GM04503 (cell line): ENCODE results near the gene PREX1.

ENCODE experiments used
- DNase-seq: peaks from one replicate; pipeline ENCODE4 v3.0.0-alpha.2; 2012; ENCODE audit warnings: low read depth

The PREX1 gene

GRCh38 chr20:48697845-48698491 lies 129.8 kb downstream of the PREX1 start:
- DNase-seq, result no peak

- no peak for DNase-seq
Measured at GRCh38 chr20:48696671-48697070, 131.1 kb downstream of the PREX1 start.

GRCh38 chr20:48695738-48696137 lies 132.1 kb downstream of the PREX1 start:
- no peak for DNase-seq

- no peak for DNase-seq
Measured at GRCh38 chr20:48695255-48695654, 132.5 kb downstream of the PREX1 start.

GRCh38 chr20:48694381-48694865 lies 133.4 kb downstream of the PREX1 start:
- DNase-seq, result no peak

GRCh38 chr20:48691523-48691922 lies 136.3 kb downstream of the PREX1 start:
- no peak for DNase-seq

- no peak for DNase-seq
Measured at GRCh38 chr20:48690888-48691287, 136.9 kb downstream of the PREX1 start.

- no peak for DNase-seq
Measured at GRCh38 chr20:48689874-48690571, 137.8 kb downstream of the PREX1 start.

GRCh38 chr20:48689388-48689787 lies 138.4 kb downstream of the PREX1 start:
- DNase-seq, result no peak

GRCh38 chr20:48688579-48688978 lies 139.2 kb downstream of the PREX1 start:
- no peak for DNase-seq

- DNase-seq, result no peak
Measured at GRCh38 chr20:48687117-48687800, 140.5 kb downstream of the PREX1 start.

- DNase-seq, result no peak
Measured at GRCh38 chr20:48686238-48687116, 141.3 kb downstream of the PREX1 start.

GRCh38 chr20:48685300-48685699 lies 142.5 kb downstream of the PREX1 start:
- DNase-seq, result no peak

GRCh38 chr20:48684501-48685041 lies 143.2 kb downstream of the PREX1 start:
- no peak for DNase-seq

GRCh38 chr20:48683467-48684175 lies 144.2 kb downstream of the PREX1 start:
- DNase-seq, result no peak

- peak; percentile 86 for DNase-seq
Measured at GRCh38 chr20:48682529-48683363, 145.1 kb downstream of the PREX1 start.

- no peak for DNase-seq
Measured at GRCh38 chr20:48681873-48682426, 145.8 kb downstream of the PREX1 start.

- DNase-seq, result no peak
Measured at GRCh38 chr20:48681201-48681872, 146.5 kb downstream of the PREX1 start.

GRCh38 chr20:48680650-48681049 lies 147.1 kb downstream of the PREX1 start:
- no peak for DNase-seq
